Epithelial cell of proximal tubule (primary cell): ENCODE results near the gene DMXL1. TPM values are rescaled to one million over a fixed set of nuclear protein-coding genes. Genes with fewer than 3 reads are reported as not detected.
"Not testable (repeated sequence)": the region's sequence is repeated elsewhere in the genome, so short reads cannot be mapped to it uniquely, and the experiment has no call there.

Experiments
- DNase-seq: peaks from one replicate; pipeline ENCODE4 v3.0.0-alpha.2; 2011; ENCODE audit warnings: low read depth
- H3K4me3 ChIP-seq: 2 replicates; pipeline ENCODE4 v1.5.1; 2011; ENCODE audit warnings: low read depth, mild to moderate bottlenecking, low read length
- CTCF ChIP-seq: conservative IDR thresholded peaks from 2 replicates; pipeline ENCODE4 v1.5.1; 2012; ENCODE audit warnings: low read depth, mild to moderate bottlenecking, low read length
- total RNA-seq: library from RNA; depleted of rRNA; stranded (reverse); fragments of >200 nt; gene quantifications from 2 replicates; pipeline ENCODE4 v1.2.3, GENCODE V29; 2015

DMXL1 gene
- total RNA-seq, 1 donor from 2014 or later, result 11.9 TPM

GRCh38 chr5:119220576-119221197 lies 149.8 kb downstream of the DMXL1 start:
- no peak overlapping the region for H3K4me3 ChIP-seq
- TF ChIP-seq CTCF, result no peak
- no peak for DNase-seq

- TF ChIP-seq CTCF, result no peak
- no peak for DNase-seq
Measured at GRCh38 chr5:119221330-119221729, 150.4 kb downstream of the DMXL1 start.

GRCh38 chr5:119229950-119230349 lies 159.1 kb downstream of the DMXL1 start:
- H3K4me3 ChIP-seq, result no peak overlapping the region
- no peak for TF ChIP-seq CTCF
- DNase-seq, result no peak

More at GRCh38 chr5:119221330-119221729, 150.4 kb downstream of the DMXL1 start:
- no peak overlapping the region for H3K4me3 ChIP-seq

GRCh38 chr5:119238265-119239118 lies 167.6 kb downstream of the DMXL1 start:
- TF ChIP-seq CTCF, result no peak
- no peak overlapping the region for H3K4me3 ChIP-seq
- DNase-seq, result no peak

GRCh38 chr5:119239119-119239417 lies 168.2 kb downstream of the DMXL1 start:
- no peak for TF ChIP-seq CTCF
- H3K4me3 ChIP-seq, result no peak overlapping the region
- DNase-seq, result no peak

GRCh38 chr5:119239826-119240225 lies 168.9 kb downstream of the DMXL1 start:
- not testable (repeated sequence) for DNase-seq, H3K4me3 ChIP-seq

- no peak for DNase-seq
- no peak overlapping the region for H3K4me3 ChIP-seq
- no peak for TF ChIP-seq CTCF
Measured at GRCh38 chr5:119243888-119244287, 173.0 kb downstream of the DMXL1 start.
